HG03060 (cell line): ENCODE data around the gene BCL6B.
"Not testable (repeated sequence)": the region's sequence is repeated elsewhere in the genome, so short reads cannot be mapped to it uniquely, and the experiment has no call there.

Experiments
- ATAC-seq: cut with Tn5 transposase; IDR thresholded peaks from one replicate; pipeline ENCODE4 v1.9.1; 2021; ENCODE audit warnings: low read depth, moderate number of reproducible peaks; ENCODE audit not compliant: unreplicated experiment

The BCL6B gene

GRCh38 chr17:7050583-7050982 is 27.7 kb downstream of the BCL6B start:
- ATAC-seq, result not testable (repeated sequence)

DNA sequence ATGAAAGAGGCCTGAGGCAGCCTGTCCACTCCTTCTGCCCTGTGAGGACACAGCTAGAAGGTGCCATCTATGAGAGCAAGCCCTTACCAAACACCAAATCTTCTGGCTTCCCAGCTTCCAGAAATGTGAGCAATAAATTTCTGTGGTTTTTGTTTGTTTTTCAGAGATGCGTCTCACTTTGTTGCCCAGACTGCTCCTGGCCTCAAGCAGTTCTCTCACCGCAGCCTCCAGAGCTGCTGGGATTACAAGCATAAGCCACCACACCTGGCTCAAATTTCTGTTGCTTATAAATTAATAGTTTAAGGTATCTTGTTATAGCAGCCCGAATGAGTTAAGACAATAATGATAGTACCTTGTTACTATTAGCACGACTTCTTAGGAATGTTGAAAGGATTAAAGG is 33.5 kb downstream of the BCL6B start:
- ATAC-seq, result no peak

DNA sequence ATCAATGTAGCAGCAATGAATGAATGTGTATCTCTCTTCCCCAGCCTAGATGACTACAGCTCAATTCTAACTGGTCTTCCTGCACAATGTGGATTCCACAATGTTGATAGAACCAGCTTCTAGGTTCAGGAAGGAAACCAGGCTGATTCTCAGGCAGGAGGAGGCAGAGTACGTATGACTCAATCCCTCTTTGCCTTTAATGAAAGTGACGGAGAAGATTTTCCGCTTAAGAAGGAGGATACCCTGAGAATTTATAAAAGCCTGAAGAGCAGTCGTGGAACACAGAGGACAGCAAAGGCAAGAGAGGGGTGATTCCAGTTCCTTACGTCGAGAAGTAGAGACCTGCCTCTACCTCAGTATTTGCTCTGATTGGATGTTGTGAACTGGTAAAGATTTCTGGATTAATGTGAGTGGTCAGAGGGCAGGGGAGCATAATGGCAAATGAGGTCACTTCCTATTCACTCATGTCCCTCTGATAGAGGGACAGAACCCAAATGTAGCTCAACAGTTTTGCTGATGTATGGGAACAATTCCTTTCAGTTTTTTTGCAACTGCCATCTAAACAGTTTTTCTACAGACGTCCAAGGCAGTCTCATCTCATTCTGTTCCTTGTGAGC is 36.1 kb downstream of the BCL6B start:
- no peak for ATAC-seq

- no peak for ATAC-seq
Observed at GRCh38 chr17:7060165-7060891, 37.5 kb downstream of the BCL6B start.

DNA sequence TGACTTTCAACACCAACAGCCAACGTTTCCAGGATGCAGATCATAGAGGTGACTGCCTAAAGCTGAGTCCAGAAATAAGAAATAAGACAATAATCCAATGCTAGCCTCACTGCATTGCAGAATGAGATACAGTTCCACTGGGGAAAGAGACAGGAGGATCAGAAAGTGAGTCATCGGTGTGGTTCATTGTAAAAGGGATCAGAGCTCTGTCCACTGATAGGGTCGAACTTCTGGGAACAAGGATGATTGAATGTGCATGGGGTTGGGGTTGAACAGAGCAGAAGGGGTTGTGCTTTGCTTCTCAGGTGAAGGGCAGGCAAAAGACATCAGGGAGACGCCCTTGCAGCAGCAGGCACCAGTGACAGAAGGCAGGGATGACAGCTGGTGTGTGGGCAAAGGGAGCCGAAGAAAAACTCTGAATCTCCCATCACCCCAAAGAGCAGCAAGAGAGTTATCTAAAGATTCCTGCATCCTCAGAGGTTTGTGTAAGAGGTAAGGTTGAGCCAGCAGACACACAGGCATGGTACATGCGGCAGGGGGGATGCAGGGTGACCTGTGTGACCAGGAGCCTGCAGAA is 40.8 kb downstream of the BCL6B start:
- no peak for ATAC-seq

DNA sequence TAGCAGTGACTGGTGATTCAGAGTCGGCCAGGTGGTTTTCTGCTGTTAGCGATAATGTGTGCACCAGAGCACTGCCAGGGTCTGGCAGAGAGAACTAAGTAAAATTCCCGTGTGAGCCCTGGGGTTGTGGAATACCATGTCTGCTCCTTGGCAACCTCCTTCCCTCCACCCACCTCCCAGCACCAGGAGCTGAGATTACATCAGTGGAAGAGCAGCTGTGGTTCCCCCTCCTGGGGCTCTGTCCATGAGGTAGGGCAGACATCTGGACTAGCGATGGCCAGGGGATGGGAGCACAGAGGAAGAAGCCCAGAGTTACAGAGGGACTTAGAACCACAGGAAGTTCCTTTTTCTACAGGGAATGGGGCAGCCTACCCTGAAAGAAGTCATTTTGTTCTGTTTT is 41.4 kb downstream of the BCL6B start:
- no peak for ATAC-seq

- ATAC-seq, result no peak
Observed at GRCh38 chr17:7067198-7067597, 44.3 kb downstream of the BCL6B start.

DNA sequence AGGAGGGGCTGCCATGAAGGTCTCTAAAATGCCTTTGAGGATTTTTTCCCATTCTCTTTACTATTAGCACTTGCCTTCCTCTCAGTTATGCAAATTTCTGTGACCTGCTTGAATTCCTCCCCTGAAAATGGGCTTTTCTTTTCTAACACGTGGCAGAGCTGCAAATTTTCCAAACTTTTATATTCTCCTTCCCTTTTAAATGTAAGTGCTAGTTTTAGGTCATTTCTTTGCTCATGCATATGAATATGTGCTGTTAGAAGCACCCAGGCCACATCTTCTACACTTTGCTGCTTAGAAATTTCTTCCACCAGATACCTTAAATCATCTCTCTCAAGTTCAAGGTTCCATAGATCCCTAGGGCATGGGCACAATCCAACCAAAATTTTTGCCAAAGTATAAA is 45.4 kb downstream of the BCL6B start:
- no peak for ATAC-seq

DNA sequence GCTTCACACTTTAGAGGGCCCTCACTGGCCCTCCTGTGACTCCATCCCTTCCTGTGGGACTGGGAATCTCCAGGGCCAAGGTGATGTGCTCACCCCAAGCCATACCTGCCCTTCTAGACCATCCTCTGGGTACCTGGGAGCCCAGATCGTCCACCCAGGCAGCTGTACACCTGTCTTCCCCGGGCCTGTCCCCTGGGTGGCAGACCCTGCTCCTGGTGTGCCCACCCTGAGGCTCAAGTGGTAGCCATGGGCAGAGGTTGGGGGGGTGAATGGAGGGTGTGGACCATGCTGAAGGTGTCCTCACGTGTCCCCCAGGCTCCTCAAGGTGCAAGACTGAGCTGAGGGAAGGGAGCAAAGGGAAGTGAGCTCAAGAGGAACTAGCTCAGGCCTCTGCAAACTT is 47.9 kb downstream of the BCL6B start:
- no peak for ATAC-seq

DNA sequence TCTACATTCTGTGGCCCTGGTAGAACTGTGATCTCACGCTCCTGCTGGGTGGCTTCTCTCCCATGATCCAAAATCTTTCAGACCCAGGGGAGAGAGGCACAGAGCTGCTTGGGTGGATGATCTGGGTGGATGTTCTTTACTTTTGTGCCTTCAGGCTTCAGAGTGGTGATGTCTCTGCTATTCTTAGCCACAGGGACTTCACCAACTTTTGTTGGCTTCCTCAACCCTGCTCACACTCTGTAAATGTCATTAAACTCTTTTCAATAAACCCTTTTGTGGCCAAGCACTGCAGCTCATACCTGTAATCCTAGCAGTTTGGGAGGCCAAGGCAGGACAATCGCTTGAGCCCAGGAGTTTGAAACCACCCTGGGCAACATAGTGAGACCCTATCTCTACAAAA is 49.6 kb downstream of the BCL6B start:
- ATAC-seq, result no peak

- no peak for ATAC-seq
Observed at GRCh38 chr17:7074931-7075330, 52.1 kb downstream of the BCL6B start.

DNA sequence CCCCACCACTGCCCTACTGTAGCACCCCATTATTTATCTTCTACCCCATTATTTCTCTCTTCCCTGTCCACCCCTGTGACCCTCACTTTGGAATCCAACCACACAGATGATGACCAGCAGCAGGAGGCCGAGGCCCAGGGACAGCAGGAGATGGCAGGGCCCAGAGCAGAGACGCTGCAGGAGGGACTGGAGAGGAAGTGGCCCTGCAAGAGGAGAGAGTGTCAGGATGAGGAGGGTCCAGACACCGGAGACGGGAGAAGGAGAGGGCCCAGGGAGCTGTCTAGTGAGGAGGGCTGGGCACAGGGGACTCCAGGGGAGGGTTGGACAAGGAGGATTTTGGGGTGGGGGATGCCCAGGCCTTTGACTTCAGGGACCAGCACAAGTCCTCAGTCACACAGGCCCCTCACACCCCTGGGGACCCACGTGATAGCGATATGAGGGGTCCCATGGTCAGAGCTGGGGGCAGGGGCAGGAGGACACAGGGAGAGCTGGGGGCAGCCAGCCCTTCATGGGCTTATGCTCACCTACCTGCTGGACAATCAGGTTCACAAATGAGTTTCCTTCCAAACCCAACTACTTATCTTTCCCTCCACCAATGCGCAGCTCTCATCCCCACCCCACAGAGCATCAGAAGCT is 55.2 kb downstream of the BCL6B start:
- no peak for ATAC-seq

DNA sequence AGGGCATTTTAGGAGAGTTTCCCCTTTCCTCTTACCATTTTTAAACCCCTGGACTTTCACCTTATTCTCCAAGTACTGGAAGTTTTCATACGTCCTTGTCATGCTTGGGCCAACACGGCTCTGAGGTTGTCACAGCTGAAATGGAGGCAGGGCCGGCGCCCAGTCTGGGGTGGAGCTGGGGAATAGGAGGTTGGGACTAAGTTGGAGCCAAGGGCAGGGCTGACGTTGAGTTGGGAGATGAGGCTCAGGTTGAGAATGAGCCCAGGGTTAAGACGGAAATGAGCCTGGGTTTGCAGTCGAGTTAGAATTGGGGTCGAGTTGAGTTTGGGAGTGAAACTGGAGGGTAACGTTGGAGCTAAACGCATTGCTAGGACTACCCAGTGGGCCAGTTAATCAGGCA is 55.9 kb downstream of the BCL6B start:
- no peak for ATAC-seq
